ENCODE measurements around the gene QSOX2.

Gene QSOX2

GRCh38 chr9:136216541-136217244 is 28.9 kb downstream of the QSOX2 start:
- Histone ChIP-seq H2AFZ (ENCODE audit: low read length) (no peak overlapping the region), H3K4me3 (ENCODE audit: low read depth, low read length, poor library complexity, severe bottlenecking) (no peak overlapping the region), H3K9me3 (ENCODE audit: low read length) (peaks cover 6% of the 10 kb centered on the region; the same call in 1 of the 2 replicates), H3K27ac (ENCODE audit: low read depth, low read length, poor library complexity, severe bottlenecking) (no peak overlapping the region), H3F3A (ENCODE audit: insufficient read depth, low read length) (no peaks in the 10 kb centered on the region), H3K9ac (ENCODE audit: low read length) (no peak overlapping the region), H3K27me3 (ENCODE audit: insufficient read depth, low read length) (no peaks in the 10 kb centered on the region), H3K4me2 (ENCODE audit: low read length) (no peak overlapping the region), H3K9me2 (ENCODE audit: low read depth, low read length) (no peaks in the 10 kb centered on the region), H3K4me1 (ENCODE audit: insufficient read depth, low read length, severe bottlenecking) (peaks cover 27% of the 10 kb centered on the region), H3K79me2 (ENCODE audit: insufficient read depth, low read length) (no peaks in the 10 kb centered on the region), H3K36me3 (ENCODE audit: insufficient read depth, low read length) (peaks cover 97% of the 10 kb centered on the region), H4K20me1 (ENCODE audit: insufficient read depth, low read length) (no peaks in the 10 kb centered on the region)
- no peak for TF ChIP-seq EZH2 (IDR thresholded peaks at IDR 0.05; ENCODE audit: borderline replicate concordance, low read length)
- TF ChIP-seq CTCF (IDR thresholded peaks at IDR 0.05; ENCODE audit: low read length), result no peak

- Histone ChIP-seq H3F3A (ENCODE audit: insufficient read depth, low read length) (no peaks in the 10 kb centered on the region), H2AFZ (ENCODE audit: low read length) (no peak overlapping the region), H3K4me2 (ENCODE audit: low read length) (no peak overlapping the region), H3K36me3 (ENCODE audit: insufficient read depth, low read length) (peaks cover 100% of the 10 kb centered on the region), H3K9ac (ENCODE audit: low read length) (no peak overlapping the region), H3K9me3 (ENCODE audit: low read length) (peaks cover 6% of the 10 kb centered on the region; the same call in 1 of the 2 replicates), H3K27ac (ENCODE audit: low read depth, low read length, poor library complexity, severe bottlenecking) (no peak overlapping the region), H3K4me1 (ENCODE audit: insufficient read depth, low read length, severe bottlenecking) (peaks cover 34% of the 10 kb centered on the region), H3K9me2 (ENCODE audit: low read depth, low read length) (no peaks in the 10 kb centered on the region), H4K20me1 (ENCODE audit: insufficient read depth, low read length) (no peaks in the 10 kb centered on the region), H3K4me3 (ENCODE audit: low read depth, low read length, poor library complexity, severe bottlenecking) (no peak overlapping the region), H3K27me3 (ENCODE audit: insufficient read depth, low read length) (no peaks in the 10 kb centered on the region), H3K79me2 (ENCODE audit: insufficient read depth, low read length) (no peaks in the 10 kb centered on the region)
- TF ChIP-seq EZH2 (IDR thresholded peaks at IDR 0.05; ENCODE audit: borderline replicate concordance, low read length) (no peak), CTCF (IDR thresholded peaks at IDR 0.05; ENCODE audit: low read length) (no peak)
Observed at GRCh38 chr9:136213733-136214132, 31.9 kb downstream of the QSOX2 start.

- Histone ChIP-seq H3K4me2 (ENCODE audit: low read length) (no peak overlapping the region; the same call in 1 of the 2 replicates), H3F3A (ENCODE audit: insufficient read depth, low read length) (no peaks in the 10 kb centered on the region), H3K9me3 (ENCODE audit: low read length) (peaks cover 6% of the 10 kb centered on the region; the same call in 1 of the 2 replicates), H3K9ac (ENCODE audit: low read length) (no peak overlapping the region), H2AFZ (ENCODE audit: low read length) (no peak overlapping the region), H3K27me3 (ENCODE audit: insufficient read depth, low read length) (no peaks in the 10 kb centered on the region), H4K20me1 (ENCODE audit: insufficient read depth, low read length) (no peaks in the 10 kb centered on the region), H3K4me1 (ENCODE audit: insufficient read depth, low read length, severe bottlenecking) (peaks cover 46% of the 10 kb centered on the region), H3K9me2 (ENCODE audit: low read depth, low read length) (no peaks in the 10 kb centered on the region), H3K79me2 (ENCODE audit: insufficient read depth, low read length) (no peaks in the 10 kb centered on the region), H3K27ac (ENCODE audit: low read depth, low read length, poor library complexity, severe bottlenecking) (peak overlapping the region; percentile 66), H3K4me3 (ENCODE audit: low read depth, low read length, poor library complexity, severe bottlenecking) (no peak overlapping the region), H3K36me3 (ENCODE audit: insufficient read depth, low read length) (peaks cover 96% of the 10 kb centered on the region)
- TF ChIP-seq EZH2 (IDR thresholded peaks at IDR 0.05; ENCODE audit: borderline replicate concordance, low read length) (no peak), CTCF (IDR thresholded peaks at IDR 0.05; ENCODE audit: low read length) (no peak)
Observed at GRCh38 chr9:136212345-136212950, 33.2 kb downstream of the QSOX2 start.
